Measurements from ENCODE around the gene STRADA. TPM values are rescaled to one million over a fixed set of nuclear protein-coding genes. Genes with fewer than 3 reads are reported as not detected.

STRADA gene
- polyA plus RNA-seq, 1 experiment: 28.0 TPM

- POLR2A ChIA-PET: interaction anchor here (0.7 kb wide), 1 partner anchor 300 kb away, joined by 4 read pairs; no protein-coding TSS in a partner anchor
- CTCF ChIA-PET: no interaction called here
Observed at GRCh38 chr17:63760771-63761539, 19.4 kb upstream of the STRADA start.

GRCh38 chr17:63758428-63758827, 16.8 kb upstream of the STRADA start:
- Histone ChIP-seq H3K27me3 (ENCODE audit: control insufficient read depth, insufficient read depth, low read length) (no peaks in the 10 kb centered on the region), H3K4me3 (ENCODE audit: low read depth, low read length) (no peak overlapping the region), H3K27ac (ENCODE audit: low read depth, low read length) (no peak overlapping the region), H3K9me3 (ENCODE audit: control insufficient read depth, insufficient read depth, low read length) (no peaks in the 10 kb centered on the region)
- TF ChIP-seq CTCF (IDR thresholded peaks at IDR 0.05; ENCODE audit: low read depth, low read length): no peak
- no peak for DNase-seq (ENCODE audit: low read depth, low spot score)
- ChIA-PET POLR2A (no interaction called here), CTCF (no interaction called here)

More at GRCh38 chr17:63760771-63761539, 19.4 kb upstream of the STRADA start:
- TF ChIP-seq CTCF (IDR thresholded peaks at IDR 0.05; ENCODE audit: low read depth, low read length): no peak
- DNase-seq (ENCODE audit: low read depth, low spot score): no peak
- no peak overlapping the region for H3K27ac ChIP-seq (ENCODE audit: low read depth, low read length)
- no peaks in the 10 kb centered on the region for H3K27me3 ChIP-seq (ENCODE audit: control insufficient read depth, insufficient read depth, low read length)
- H3K4me3 ChIP-seq (ENCODE audit: low read depth, low read length): no peak overlapping the region
- H3K9me3 ChIP-seq (ENCODE audit: control insufficient read depth, insufficient read depth, low read length): no peaks in the 10 kb centered on the region

- POLR2A ChIA-PET: no interaction called here
Observed at GRCh38 chr17:63754046-63754445, 12.4 kb upstream of the STRADA start.

GRCh38 chr17:63753215-63753614, 11.6 kb upstream of the STRADA start:
- Histone ChIP-seq H3K9me3 (ENCODE audit: control insufficient read depth, insufficient read depth, low read length) (no peaks in the 10 kb centered on the region), H3K27me3 (ENCODE audit: control insufficient read depth, insufficient read depth, low read length) (no peaks in the 10 kb centered on the region), H3K4me3 (ENCODE audit: low read depth, low read length) (no peak overlapping the region), H3K27ac (ENCODE audit: low read depth, low read length) (no peak overlapping the region)
- no peak for TF ChIP-seq CTCF (IDR thresholded peaks at IDR 0.05; ENCODE audit: low read depth, low read length)
- DNase-seq (ENCODE audit: low read depth, low spot score): no peak
- CTCF ChIA-PET: no interaction called here
- POLR2A ChIA-PET: interaction anchor here (0.5 kb wide), 1 partner anchor 21 kb away, joined by 5 read pairs; the partner anchor contains the start of gene DDX42

More at GRCh38 chr17:63754046-63754445, 12.4 kb upstream of the STRADA start:
- Histone ChIP-seq H3K27me3 (ENCODE audit: control insufficient read depth, insufficient read depth, low read length) (no peaks in the 10 kb centered on the region), H3K4me3 (ENCODE audit: low read depth, low read length) (no peak overlapping the region), H3K27ac (ENCODE audit: low read depth, low read length) (no peak overlapping the region), H3K9me3 (ENCODE audit: control insufficient read depth, insufficient read depth, low read length) (no peaks in the 10 kb centered on the region)
- CTCF ChIA-PET: no interaction called here
- DNase-seq (ENCODE audit: low read depth, low spot score): no peak
- TF ChIP-seq CTCF (IDR thresholded peaks at IDR 0.05; ENCODE audit: low read depth, low read length): no peak

GRCh38 chr17:63752707-63753106, 11.1 kb upstream of the STRADA start:
- Histone ChIP-seq H3K27me3 (ENCODE audit: control insufficient read depth, insufficient read depth, low read length) (no peaks in the 10 kb centered on the region), H3K27ac (ENCODE audit: low read depth, low read length) (no peak overlapping the region), H3K4me3 (ENCODE audit: low read depth, low read length) (no peak overlapping the region), H3K9me3 (ENCODE audit: control insufficient read depth, insufficient read depth, low read length) (no peaks in the 10 kb centered on the region)
- CTCF ChIA-PET: no interaction called here
- TF ChIP-seq CTCF (IDR thresholded peaks at IDR 0.05; ENCODE audit: low read depth, low read length): no peak
- no peak for DNase-seq (ENCODE audit: low read depth, low spot score)
- POLR2A ChIA-PET: interaction anchor here (0.5 kb wide), 1 partner anchor 21 kb away, joined by 5 read pairs; the partner anchor contains the start of gene DDX42
